ENCODE measurements around the gene DIP2C.

GRCh38 chr10:436911-437665 lies 252.4 kb downstream of the DIP2C start:
- TF ChIP-seq POLR2A (IDR thresholded peaks at IDR 0.05): no peak
- no peak for TF ChIP-seq POLR2AphosphoS5 (IDR thresholded peaks at IDR 0.05)

Data from prostate gland (tissue), 1 donor.